ENCODE measurements around the gene MARCOL. TPM values are rescaled to one million over a fixed set of nuclear protein-coding genes. Genes with fewer than 3 reads are reported as not detected.

MARCOL gene, protein sequence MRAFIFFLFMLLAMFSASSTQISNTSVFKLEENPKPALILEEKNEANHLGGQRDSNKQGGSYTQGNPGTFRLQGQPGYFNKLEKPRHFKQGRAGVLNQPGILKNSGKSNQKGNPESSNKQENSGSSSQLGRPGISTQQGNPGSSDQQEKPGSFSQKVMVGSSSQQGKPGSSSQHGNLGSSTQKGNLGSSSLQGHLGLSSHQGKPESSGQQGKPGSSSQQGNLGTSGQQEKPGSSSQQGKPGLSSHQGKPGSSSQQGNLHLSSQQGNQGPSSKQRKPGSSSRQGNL
- not detected for total RNA-seq

DNA sequence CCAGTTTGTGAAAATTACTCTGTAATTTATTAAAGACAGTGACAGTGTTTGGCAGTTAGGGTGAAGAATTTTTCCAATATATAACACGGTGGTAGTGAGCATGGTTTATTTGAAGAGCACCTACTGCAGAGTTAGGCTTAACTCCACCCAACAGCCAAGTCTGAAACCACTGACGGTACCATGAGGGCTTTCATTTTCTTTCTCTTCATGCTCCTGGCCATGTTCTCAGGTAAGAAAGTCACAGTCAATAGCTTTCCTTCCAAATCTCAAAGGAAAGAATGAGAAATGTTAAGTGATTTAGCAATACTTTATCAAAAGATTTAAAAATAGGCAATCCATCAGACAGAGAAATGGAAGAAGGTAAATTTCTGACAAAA is at the start of gene MARCOL:
Gene MARCOL, plus strand, starts transcription at position 108 of the 377 bp plus-strand sequence. Its CDS starts 73 bp downstream, at position 181.
- intact Hi-C loops (cut with DNase I; ENCODE audit: low total_unique reads): no loop called here
- no peak within 1 kb of the TSS for H3K4me3 ChIP-seq (ENCODE audit: low read depth, poor library complexity, severe bottlenecking)
- no peak for DNase-seq (ENCODE audit: low spot score in 2 of 2)
- TF ChIP-seq, protein P1, sequence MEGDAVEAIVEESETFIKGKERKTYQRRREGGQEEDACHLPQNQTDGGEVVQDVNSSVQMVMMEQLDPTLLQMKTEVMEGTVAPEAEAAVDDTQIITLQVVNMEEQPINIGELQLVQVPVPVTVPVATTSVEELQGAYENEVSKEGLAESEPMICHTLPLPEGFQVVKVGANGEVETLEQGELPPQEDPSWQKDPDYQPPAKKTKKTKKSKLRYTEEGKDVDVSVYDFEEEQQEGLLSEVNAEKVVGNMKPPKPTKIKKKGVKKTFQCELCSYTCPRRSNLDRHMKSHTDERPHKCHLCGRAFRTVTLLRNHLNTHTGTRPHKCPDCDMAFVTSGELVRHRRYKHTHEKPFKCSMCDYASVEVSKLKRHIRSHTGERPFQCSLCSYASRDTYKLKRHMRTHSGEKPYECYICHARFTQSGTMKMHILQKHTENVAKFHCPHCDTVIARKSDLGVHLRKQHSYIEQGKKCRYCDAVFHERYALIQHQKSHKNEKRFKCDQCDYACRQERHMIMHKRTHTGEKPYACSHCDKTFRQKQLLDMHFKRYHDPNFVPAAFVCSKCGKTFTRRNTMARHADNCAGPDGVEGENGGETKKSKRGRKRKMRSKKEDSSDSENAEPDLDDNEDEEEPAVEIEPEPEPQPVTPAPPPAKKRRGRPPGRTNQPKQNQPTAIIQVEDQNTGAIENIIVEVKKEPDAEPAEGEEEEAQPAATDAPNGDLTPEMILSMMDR (IDR thresholded peaks at IDR 0.05): no peak
- TF ChIP-seq POLR2A (IDR thresholded peaks at IDR 0.05): no peak
- 47 to 53% methylated on average over 2 of the region's 2 CpGs for WGBS, 2 donors

DNA sequence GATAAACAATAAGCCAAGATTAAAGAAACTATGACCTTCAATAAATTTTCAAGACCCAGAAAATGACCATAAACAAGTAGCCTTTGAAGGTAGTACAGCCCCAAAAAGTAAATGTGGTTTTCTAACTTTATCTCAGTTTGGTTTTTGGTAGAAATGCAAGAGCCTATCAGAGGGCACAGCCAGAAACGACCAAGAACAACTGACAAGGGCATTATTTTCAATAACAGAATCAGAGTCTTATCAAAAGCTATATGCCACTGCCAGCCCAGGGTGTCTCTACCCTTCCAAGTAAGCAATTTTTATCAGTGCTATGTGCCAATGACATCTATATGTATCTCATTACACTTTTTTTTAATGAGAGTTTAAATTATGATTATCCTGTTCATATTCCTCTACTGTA is 47.3 kb upstream of the MARCOL start:
- WGBS, 2 donors: 65 to 68% methylated on average over 1 of the region's 1 CpG
- TF ChIP-seq, protein P1 (IDR thresholded peaks at IDR 0.05): no peak
- TF ChIP-seq POLR2A (IDR thresholded peaks at IDR 0.05): no peak

DNA sequence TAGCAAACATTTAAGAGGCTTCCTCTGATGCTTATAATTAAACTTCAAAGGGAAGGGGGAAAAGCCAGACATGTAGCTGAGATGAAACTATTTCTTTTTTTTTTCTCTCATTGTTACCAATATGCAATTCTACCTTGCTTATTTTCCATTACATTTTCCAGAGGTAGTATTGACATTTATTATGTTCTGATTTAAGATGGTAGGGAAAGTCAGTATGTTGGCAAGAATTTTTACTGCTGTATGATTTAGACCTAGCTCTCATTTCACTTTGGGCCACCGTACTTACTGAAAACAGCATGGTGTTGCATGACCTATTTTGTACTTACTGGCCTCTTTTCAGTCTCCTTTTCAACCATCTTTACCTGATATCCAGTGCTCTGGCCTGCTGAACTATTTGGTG is 45.1 kb upstream of the MARCOL start:
- intact Hi-C loops (cut with DNase I; ENCODE audit: low total_unique reads): no loop called here
- 54 to 58% methylated on average over 1 of the region's 1 CpG for WGBS, 2 donors
- no peak for TF ChIP-seq POLR2A (IDR thresholded peaks at IDR 0.05)
- TF ChIP-seq, protein P1 (IDR thresholded peaks at IDR 0.05): no peak

More for the DNA sequence above, 47.3 kb upstream of the MARCOL start:
- H3K4me3 ChIP-seq (ENCODE audit: low read depth, poor library complexity, severe bottlenecking): no peak overlapping the region
- no peak for DNase-seq (ENCODE audit: low spot score in 2 of 2)
- intact Hi-C loops (cut with DNase I; ENCODE audit: low total_unique reads): no loop called here

DNA sequence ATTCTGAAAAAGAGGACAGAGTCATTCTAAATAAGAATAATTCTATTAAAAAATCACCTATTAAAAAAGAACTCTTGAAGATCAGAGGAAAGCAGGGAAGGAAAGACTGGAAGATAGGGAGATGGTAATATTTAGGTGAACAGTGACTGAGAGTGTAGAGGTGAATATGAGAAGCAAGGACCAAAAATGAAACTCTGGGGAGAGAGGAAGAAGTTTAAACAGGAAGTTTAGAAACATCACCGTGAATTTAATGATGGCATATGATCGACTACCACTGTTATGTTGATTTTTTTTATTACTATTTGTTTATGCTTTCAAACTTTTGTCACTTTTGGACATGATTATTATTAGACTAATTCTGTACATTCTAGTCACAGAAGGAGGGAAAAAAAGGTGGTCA is 37.2 kb upstream of the MARCOL start:
- no peak overlapping the region for H3K4me3 ChIP-seq (ENCODE audit: low read depth, poor library complexity, severe bottlenecking)
- TF ChIP-seq, protein P1 (IDR thresholded peaks at IDR 0.05): no peak
- no peak for TF ChIP-seq POLR2A (IDR thresholded peaks at IDR 0.05)
- intact Hi-C loops (cut with DNase I; ENCODE audit: low total_unique reads): no loop called here
- WGBS, 2 donors: 66 to 79% methylated on average over 2 of the region's 2 CpGs
- no peak for DNase-seq (ENCODE audit: low spot score in 2 of 2)

More for the DNA sequence above, 45.1 kb upstream of the MARCOL start:
- no peak overlapping the region for H3K4me3 ChIP-seq (ENCODE audit: low read depth, poor library complexity, severe bottlenecking)
- DNase-seq (ENCODE audit: low spot score in 2 of 2): no peak

DNA sequence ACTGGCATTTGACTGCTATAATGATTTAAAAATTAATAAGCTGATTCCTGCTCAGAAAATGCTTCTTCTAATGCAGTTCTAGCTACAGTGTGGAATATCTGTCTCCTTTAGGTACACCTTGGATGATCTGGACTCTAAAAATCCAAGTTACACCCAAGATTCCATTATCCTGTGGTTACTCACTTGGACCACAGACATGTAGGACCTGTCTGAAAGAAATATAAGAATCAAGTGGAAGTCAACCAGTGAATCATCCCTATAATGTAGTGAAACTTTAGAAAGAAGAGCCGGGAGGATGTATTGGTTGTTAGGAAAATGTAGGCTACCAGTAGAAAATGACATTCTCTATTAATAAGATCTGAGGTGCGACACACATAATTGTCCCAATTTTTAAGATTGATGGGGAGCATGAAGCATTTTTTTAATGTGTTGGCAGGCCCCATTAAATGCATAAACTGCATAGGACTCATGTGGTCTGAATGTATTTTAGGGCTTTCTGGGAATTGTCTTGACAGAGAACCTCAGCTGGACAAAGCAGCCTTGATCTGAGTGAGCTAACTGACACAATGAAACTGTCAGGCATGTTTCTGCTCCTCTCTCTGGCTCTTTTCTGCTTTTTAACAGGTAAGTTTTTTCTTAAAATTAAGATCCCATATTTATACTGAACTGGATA is 35.7 kb upstream of the MARCOL start, which contains the start of gene SPINK6:
Gene SPINK6, plus strand, starts transcription at position 512 of the 673 bp plus-strand sequence. Its CDS starts 55 bp downstream, at position 567.
- intact Hi-C loops (cut with DNase I; ENCODE audit: low total_unique reads): no loop called here
- H3K4me3 ChIP-seq (ENCODE audit: low read depth, poor library complexity, severe bottlenecking): no peak within 1 kb of the TSS
- DNase-seq (ENCODE audit: low spot score in 2 of 2): no peak
- 84 to 86% methylated on average over 2 of the region's 2 CpGs for WGBS, 2 donors
- TF ChIP-seq, protein P1 (IDR thresholded peaks at IDR 0.05): no peak
- no peak for TF ChIP-seq POLR2A (IDR thresholded peaks at IDR 0.05)

Data from lower leg skin (tissue), 4 donors.